RPMI7951 (cell line): ENCODE results near the gene PTPRN2. TPM values are rescaled to one million over a fixed set of nuclear protein-coding genes. Genes with fewer than 3 reads are reported as not detected.
"Not testable (repeated sequence)": the region's sequence is repeated elsewhere in the genome, so short reads cannot be mapped to it uniquely, and the experiment has no call there.

Experiments
- DNase-seq: peaks from one replicate; pipeline ENCODE4 v3.0.0-alpha.2; 2012; ENCODE audit warnings: low read depth
- total RNA-seq: library from RNA; depleted of rRNA; stranded (reverse); fragments of >200 nt; shearing (Covaris generic); gene quantifications from 2 replicates; pipeline ENCODE4 v1.2.3, GENCODE V29; 2014

Gene PTPRN2
- total RNA-seq, 1 experiment from 2014 or later = 9.0 TPM

GRCh38 chr7:158532093-158532627 is 55.5 kb downstream of the PTPRN2 start:
- DNase-seq = no peak

- no peak for DNase-seq
These were observed 56.0 kb downstream of the PTPRN2 start for GRCh38 chr7:158531661-158532060.

- no peak for DNase-seq
These were observed 56.6 kb downstream of the PTPRN2 start for GRCh38 chr7:158530800-158531609.

GRCh38 chr7:158529181-158530096 is 58.2 kb downstream of the PTPRN2 start:
- DNase-seq = no peak

GRCh38 chr7:158527915-158528502 is 59.6 kb downstream of the PTPRN2 start:
- no peak for DNase-seq

DNA sequence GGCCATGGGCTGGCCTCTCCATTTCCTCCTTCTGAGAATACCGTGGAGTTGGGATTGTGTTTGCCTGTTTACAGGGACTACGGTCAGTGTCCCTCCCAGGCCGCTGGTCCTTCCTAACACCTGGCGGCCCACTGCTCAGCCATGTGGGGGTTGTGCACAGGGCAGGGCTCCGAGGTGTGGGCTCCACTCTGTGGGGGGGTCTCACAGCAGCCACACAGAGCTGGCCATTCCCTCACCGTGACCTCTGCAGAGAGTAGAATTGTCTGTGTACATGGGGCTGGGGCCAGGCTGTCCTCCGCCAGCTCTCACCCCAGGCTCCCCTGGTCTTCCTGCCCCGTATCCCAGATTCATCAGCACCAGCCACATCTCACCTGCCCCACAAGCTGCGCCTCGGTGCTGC is 60.1 kb downstream of the PTPRN2 start:
- no peak for DNase-seq

- DNase-seq = no peak
These were observed 60.6 kb downstream of the PTPRN2 start for GRCh38 chr7:158527038-158527437.

- DNase-seq = no peak
These were observed 61.1 kb downstream of the PTPRN2 start for GRCh38 chr7:158526531-158526930.

DNA sequence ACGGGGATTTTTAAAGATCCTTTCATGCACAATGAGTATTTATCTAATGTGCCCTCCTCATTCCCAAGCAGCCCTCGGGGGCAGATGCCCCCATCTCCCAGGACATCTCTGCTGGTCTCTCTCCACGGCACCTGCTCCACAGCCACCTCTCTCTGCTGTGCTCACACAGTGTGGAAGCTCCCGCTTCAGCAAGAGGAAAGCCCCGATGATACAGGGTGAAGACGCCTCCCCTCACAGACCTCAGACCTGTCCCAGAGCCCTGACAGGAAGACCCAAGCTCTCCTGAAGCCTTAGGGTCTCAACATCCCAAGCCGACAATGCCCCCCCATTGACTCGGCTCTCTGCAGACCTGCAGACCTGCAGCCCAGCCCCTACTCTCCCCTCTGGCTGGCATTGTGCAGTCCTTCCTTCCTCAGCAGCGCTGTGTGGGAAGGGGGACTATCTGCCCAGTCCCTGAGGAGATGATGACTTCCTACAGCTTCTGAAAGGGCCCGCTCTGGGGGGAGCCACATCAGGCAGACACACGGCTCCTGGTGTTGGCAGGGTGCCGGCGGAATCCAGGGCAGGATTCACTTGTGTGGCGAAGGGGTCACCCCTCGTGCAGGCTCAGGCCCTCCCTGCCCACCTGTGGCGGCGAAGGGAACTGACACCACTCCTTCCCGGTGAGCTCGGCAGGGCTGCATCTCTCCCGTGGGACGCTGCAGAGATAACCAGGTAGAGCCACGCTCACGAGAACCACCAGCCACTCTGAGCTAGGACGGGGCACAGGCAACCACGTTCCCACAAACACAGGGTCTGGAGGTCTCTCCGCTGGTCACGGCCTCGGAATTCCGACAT is 61.8 kb downstream of the PTPRN2 start:
- no peak for DNase-seq

DNA sequence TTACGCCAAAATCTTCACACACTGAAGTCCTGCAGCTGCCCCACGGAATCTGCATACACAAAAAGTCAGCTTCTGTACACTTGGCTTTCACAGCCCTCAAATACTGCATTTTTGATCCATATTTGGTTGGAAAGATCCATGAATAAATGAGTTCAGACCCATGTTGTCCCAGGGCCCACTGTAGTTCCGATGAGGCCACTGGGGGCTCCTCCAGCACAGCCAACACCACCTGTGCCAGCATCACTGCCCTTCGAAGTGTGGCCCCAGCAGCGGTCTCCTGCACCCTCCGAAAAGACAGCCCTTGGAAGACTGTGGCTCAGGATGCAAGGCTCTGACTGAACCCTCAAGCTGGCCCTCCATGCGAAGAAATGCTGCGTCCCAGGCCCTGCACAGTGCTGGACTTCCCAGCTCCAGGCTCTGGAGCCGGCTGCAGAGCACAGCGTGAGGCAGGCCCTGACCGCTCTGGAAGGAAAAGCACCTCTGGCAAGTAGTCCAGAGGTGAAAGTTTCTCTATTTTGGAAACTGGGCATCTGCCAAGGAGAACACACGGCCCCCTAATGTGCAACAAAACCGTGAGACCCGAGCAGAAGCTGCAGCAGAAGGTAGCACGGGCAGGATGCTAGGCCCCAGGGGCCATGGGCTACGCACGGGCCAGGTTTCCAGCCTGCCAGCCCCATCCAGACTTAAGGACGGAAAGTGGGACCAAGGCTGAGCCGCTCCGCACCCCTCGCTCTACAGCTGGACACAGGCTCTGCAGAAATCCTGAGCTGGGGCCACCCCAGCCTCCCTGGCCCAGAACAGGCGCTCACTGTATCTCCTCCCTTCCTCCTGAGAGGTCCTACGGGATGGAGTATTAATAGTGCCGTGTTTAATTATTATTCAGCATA is 62.6 kb downstream of the PTPRN2 start:
- no peak for DNase-seq

GRCh38 chr7:158524286-158524685 is 63.3 kb downstream of the PTPRN2 start:
- not testable (repeated sequence) for DNase-seq

DNA sequence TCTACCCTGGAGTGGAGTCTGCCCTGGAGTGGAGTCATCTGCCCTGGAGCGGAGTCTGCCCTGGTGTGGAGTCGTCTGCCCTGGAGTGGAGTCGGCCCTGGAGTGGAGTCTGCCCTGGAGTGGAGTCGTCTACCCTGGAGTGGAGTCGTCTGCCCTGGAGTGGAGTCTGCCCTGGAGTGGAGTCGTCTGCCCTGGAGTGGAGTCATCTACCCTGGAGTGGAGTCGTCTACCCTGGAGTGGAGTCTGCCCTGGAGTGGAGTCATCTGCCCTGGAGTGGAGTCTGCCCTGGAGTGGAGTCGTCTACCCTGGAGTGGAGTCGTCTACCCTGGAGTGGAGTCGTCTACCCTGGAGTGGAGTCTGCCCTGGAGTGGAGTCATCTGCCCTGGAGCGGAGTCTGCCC is 63.7 kb downstream of the PTPRN2 start:
- not testable (repeated sequence) for DNase-seq

DNA sequence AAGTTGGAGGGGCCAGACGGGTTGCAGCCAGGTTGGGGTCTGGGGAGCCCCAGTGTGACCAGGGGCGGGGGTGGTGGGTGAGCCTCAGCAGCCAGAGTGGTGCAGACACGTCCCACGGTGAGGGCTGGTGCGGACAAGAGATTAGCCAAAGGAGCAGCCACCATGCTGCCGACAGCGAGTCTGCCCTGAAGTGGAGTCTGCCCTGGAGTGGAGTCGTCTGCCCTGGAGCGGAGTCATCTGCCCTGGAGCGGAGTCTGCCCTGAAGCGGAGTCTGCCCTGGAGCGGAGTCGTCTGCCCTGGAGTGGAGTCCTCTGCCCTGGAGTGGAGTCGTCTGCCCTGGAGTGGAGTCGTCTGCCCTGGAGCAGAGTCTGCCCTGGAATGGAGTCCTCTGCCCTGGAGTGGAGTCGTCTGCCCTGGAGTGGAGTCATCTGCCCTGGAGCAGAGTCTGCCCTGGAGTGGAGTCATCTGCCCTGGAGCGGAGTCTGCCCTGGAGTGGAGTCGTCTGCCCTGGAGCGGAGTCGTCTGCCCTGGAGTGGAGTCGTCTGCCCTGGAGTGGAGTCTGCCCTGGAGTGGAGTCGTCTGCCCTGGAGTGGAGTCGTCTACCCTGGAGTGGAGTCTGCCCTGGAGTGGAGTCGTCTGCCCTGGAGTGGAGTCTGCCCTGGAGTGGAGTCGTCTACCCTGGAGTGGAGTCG is 64.3 kb downstream of the PTPRN2 start:
- not testable (repeated sequence) for DNase-seq

DNA sequence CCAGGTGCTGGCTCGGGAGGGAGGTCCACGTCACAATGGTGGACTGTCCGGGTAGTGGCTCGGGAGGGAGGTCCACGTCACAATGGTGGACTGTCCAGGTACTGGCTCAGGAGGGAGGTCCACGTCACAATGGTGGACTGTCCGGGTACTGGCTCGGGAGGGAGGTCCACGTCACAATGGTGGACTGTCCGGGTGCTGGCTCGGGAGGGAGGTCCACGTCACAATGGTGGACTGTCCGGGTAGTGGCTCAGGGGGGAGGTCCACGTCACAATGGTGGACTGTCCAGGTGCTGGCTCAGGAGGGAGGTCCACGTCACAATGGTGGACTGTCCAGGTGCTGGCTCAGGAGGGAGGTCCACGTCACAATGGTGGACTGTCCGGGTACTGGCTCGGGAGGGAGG is 65.8 kb downstream of the PTPRN2 start:
- DNase-seq = not testable (repeated sequence)

- DNase-seq = no peak
These were observed 66.8 kb downstream of the PTPRN2 start for GRCh38 chr7:158520825-158521224.

- DNase-seq = no peak
These were observed 67.9 kb downstream of the PTPRN2 start for GRCh38 chr7:158519633-158520174.

DNA sequence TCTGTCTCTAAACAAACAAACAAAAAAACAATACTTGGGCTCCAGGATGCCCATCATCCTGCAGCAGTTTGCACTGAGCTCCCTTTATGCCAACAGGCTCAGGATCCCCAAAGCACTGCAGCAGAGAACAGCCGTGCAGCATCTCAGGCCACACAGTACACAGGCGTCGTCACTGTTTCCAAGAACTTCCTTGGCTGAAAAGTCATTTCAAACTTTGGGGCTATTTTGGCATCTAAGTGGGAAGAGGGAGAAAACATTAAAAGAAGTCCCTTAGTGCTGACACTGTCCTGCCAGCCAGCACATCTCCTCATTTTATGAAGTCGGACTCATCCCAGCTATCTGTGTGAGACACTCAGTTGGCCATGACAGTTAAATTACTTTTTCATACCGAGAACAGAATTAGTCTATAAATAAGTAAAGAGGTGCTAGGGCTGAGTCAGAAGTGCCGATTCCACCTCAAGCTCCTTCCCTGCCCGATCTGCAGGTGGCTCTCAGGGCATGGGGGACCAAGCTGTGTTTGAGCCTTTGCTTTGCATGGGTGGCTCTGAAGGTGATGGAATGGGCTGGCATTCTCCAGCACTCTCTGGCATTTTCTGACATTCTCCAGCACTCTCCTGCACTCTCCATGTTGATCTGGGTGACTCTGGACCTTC is 68.5 kb downstream of the PTPRN2 start:
- DNase-seq = no peak

GRCh38 chr7:158517571-158517970 is 70.1 kb downstream of the PTPRN2 start:
- no peak for DNase-seq

DNA sequence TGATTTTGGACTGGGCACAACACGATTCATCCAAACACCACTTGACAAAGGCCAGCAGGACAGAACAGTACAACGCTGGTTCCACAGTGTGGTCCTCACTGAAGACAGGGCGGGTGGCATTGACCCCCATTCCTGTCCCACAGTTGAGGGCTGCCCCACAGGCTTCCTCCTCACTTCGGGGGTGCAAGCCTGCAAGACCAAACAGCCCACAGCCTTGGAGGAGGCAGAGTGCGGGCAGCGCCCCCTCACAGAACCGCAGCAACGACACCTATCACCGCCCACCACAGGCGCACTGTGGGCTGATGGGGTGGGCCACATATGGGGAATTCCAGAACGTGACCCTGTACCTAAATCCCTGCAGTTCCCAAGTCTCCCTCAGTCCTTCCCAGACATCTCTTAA is 70.6 kb downstream of the PTPRN2 start:
- no peak for DNase-seq
